Stimulated activated naive CD4-positive, alpha-beta T cell (primary cell): ENCODE results near the gene DGKD.

Experiments used
- DNase-seq, 6 experiments: peaks; one replicate each; lab custom pipeline; 2025; lab: John Stamatoyannopoulos, UW

Gene DGKD

DNA sequence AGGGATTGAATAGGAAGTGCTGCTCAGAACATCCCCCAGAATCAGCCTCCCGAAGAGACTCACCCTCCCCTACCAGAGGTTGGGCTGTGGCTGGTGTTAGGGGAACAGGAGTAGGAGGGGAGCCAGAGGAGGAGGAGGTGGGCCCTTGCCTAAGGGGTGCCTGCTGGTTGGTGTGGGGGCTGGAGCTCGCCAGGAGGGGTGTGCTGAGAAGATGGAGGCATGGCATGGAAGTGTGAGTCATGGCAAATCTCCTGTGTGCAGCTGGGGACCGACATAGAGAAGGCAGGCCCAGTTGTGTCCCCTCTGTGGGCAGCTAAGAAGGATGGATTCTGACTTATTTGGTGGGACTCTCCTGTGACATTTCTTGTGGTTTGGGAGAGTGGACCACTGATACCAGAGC, 73.7 kb downstream of the DGKD start:
- no peak for DNase-seq

DNA sequence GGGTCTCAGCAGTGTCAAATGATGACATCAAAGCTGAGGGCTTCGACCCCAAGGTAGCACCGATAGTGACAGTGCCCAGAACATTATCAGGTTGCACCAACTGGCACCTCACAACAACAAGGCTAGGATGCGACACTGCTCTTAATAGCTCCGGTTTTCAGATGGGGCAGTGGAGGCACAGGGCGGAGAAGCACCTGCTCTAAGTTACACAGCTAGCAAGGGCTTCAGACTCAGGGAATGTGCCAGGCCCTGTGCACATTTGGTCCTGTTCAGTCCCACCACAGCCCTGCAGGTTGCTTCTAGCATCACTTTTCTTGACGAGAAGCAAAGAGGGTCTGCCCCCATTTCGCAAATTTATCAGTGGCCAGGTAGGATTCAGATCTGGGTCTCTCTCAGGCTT, 74.1 kb downstream of the DGKD start:
- DNase-seq = no peak

DNA sequence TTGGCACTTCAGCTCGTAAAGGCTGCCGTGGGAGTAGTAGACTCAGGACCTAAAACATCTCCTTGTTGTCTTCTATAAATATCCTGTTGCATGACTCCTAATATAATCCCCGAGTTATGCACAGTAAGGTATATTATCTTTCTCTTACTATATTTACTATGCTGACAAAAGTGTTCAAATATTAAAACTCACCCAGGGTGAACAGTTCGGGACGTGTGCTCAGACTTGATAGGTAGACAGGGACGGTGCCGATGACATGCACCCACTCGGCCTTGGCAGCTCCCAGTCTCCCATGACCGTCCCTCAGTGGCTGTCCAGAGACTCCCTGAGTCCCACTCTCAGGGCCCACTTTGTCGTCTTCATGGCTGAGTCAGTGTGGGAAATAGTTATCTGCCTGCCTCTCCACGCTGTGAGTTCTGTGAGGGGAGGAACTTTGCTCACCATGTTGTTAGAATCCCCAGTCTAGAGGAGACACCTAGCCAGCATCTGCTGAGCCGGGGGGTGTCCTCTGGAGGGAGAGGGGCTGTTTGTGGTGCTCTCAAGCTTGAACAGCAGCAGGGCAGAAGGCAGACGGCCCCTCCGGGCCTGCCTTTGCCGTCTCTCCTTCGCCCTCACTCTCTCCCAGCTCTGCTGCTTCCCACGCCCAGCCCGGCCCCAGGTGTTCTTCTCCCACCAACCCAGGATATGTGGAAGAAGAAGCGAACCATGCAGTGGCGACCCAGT, 75.0 kb downstream of the DGKD start:
- no peak for DNase-seq

DNA sequence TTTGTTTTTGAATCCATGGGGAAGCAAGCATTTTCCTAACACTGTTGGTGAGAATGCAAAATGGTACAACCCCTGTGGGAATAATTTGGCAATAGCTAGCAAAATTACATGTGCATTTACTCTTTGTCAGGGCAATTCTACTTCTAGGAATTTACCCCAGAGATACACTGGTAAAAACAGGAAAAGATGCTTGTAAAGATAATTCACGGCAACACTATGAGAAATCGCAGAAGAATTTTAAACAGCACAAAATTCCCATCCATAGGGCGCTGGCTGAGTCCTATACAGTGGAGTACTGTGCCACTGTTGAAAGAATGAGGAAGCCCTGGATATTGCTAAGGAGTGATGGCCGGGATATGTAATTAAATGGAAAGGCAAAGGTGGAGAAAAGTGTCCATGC, 75.8 kb downstream of the DGKD start:
- DNase-seq = no peak

DNA sequence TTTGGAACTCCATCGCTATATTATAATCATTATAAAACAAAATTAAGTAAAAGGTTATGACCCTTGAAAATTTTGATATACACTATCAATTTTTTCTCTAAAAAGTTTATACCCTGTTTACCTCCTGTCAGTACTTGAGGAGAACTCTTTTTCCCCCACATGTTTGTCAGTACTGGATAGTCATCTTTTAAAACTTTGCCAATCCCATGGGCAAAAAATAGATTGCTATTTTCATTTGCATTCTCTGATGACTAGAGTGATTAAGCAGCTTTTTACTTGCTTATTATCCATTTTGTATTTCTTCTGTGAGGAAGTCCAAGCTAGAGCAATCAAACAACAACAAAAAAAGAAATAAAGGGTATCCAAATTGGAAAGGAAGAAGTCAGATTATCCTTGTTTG, 76.4 kb downstream of the DGKD start:
- DNase-seq = no peak

DNA sequence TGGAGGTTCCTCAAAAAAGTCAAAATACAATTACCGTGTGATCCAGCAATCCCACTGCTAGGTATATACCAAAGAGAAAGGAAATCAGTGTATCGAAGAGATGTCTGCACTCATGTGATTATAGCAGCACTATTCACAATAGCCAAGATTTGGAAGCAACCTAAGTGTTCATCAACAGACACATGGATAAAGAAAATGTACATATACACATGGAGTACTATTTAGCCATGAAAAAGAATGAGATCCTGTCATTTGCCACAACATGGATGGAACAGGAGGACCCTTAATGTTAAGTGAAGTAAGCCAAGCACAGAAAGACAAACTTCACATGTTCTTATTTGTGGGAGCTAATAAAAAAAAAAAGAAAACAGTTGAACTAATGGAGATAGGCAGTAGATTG, 78.7 kb downstream of the DGKD start:
- DNase-seq = no peak

DNA sequence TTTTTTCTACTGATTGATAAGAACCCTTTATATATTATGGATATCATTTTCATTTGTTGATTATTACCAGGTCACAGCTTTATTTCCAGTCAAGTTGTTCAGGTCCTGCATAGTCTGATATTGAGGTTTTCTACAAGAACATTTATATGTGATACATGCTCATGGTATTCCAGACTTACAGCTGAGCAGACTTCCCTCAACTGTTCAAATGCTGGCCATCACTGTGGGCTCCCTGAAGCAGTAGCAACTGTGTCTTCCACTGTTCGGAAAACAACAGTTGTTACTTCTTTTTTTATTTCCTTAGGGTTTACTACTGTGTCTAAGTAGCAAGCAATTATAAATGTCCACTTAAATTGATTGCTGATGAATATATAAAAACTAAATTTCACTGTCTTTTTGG, 79.5 kb downstream of the DGKD start:
- no peak for DNase-seq

DNA sequence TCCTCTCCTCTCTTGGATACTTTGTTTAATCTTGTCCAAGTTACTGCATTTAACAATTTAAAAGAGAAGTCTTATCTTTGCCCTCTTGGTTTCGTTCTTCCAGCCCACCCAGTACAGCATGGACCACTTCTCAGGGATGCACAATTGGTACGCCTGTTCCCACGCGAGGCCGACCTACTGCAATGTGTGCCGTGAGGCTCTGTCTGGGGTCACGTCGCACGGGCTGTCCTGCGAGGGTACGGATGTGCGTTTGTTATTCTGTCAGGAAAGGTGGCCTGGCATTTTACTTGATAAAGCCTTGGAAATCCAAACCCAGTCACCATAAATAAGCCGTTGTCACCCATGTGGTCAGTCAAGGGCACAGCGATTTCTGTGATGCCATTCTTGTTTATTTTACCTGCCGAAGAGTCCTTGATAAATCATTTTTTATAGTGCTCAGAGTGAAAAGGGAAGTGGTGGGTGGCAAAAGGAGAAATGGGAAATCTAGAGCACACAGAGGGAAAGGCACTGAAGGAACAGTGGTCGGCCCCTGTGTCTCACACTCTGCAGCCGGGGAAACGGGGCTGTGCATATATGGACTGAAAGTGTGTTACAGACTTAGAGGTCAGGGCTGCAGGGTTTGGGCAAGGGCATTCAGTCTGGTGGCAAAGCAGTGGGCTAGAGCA, 80.5 kb downstream of the DGKD start:
- no peak for DNase-seq

DNA sequence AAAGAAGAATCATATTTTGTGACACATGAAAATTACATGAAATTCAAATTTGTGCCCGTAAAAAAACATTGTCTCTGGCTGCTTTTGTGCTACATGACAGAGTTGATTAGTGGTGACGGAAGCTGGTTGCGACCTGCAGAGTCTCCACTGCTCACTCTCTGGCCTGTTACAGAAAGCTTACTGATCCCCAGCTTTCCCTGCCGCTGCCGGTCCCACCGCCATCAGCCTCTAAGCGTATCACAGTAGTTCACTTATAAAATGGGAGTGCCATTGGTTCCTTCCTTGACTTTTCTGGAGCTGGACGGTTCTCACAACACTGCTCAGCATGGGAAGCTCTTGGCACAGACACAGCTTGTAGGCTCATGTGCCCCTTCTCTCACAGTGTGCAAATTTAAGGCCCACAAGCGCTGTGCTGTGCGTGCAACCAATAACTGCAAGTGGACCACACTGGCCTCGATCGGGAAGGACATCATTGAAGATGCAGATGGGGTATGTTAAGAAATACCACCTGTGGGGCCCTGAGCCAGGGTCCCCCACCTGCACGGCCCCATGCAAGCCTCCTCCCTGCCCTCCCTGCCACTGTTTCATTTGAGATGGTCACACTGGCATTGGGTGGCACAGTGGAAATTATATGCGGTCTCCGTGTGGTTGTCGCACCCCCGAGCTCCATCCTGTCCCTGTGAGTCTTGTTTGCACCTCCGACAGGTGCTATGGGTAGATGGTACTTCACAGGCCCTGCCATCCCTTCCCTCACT, 81.3 kb downstream of the DGKD start:
- DNase-seq = no peak

DNA sequence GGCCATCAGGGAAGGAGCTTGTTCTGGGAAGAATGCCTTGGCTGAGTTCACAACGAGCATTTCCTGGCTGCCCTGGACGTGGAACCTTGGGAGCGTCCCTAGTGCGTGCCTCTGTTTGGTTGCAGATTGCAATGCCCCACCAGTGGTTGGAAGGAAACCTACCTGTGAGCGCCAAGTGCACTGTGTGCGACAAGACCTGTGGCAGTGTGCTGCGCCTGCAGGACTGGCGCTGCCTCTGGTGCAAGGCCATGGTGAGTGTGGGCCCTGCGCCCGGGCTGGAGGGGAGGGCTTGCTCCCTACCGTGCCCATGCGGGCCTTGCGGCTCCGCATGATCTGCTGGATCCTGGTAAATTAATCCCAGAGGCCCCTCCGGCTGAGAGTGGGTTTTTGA, 81.9 kb downstream of the DGKD start:
- DNase-seq = no peak

DNA sequence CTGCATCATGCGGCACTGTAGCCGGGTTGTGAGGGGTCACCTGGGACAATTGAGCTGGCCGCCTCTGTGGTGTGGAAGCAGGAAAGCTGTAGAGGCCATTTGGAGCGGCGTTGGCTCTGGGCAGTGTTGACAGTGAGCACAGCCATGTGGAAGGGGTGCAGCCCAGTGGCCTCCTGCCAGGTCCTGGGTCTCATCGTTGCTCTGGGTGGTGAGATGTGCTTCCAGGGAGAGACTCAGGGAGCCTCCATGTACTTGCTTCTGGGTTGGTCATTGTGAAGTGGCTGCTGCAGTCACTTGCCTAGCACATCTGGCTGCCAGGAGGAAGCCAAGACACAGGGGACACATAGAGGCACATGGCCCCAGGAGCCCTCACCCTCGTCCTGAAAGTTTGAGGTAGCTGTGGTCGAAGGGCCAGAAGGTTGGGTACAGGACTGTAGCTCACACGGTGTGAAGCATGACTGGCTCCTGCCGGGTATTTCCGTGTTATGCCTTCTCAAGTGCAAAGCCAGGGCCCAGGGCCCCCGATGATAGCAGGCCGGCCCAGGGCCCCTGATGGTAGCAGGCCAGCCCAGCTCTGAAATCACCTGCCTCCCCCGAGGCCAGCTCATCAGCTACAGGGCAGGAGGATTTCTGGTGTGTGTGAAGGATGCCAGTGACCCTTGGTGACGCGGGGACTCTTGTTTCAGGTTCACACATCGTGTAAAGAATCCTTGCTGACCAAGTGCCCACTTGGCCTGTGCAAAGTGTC, 82.6 kb downstream of the DGKD start:
- no peak for DNase-seq

DNA sequence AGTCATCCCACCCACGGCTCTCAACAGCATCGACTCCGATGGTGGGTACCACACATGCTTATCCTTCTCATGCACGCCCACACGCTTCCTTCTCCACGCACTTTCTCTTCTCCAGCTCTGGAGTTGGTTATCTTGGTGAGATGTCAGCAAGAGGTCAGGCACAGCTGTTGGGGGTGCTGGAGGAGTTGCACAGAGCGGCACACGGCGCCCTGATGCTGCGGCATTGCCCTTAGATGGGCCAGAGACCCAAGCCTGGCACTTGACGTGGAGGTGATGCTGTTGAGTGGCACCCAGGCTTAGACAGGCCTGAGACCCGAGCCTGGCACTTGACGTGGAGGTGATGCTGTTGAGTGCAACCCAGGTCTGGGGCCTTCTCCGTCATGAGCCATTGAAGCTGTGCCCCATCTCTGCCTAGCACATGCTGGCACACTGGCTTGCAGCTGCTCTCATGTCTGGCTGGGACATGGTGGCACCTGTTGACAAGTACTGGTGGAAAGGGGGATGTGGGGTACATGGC, 83.2 kb downstream of the DGKD start:
- DNase-seq = no peak

DNA sequence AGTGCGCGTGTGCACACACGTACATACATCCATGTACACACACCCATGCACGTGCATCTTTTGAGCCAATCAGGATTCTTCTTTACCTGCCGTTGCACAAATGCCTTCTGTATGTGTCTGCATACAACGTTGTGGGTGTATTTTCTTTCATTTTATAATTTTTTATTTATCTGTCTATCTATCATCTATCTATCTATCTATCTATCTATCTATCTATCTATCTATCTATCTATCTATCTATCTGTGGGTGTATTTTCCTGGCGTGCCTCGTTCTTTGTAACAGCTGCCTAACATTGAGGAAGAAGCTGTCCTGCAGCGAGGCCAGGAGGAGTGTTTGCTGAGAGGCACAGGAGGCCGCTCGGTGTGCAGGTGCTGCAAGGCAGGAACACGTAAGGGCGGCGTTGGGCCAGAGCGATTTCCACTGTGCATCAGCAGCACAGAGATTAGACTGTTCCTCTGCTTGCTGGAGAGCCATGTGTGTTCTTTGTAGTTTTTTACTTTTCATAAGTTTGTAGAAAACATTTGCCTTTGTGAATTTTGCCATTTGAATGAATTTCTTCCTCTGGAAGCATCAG, 84.4 kb downstream of the DGKD start:
- DNase-seq = no peak

DNA sequence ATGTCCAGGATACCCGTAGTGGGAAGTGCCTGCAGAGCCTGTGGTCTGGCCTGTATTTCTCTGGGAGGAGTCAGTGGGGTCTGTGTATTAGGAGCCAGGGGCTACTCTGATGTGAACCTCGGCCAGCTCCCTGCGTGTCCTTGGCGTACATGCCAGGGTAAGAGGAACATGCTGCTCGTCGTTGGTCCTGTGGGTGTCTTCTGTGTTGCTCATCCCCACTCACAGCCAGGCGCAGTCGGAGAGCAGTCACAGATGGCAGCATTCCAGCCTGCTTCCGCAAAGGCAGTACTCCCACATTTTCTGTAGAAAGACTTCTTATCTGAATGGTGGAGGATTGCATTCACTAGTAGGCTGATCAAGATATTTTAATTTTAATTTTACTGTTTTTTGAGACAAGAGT, 84.9 kb downstream of the DGKD start:
- no peak for DNase-seq

DNA sequence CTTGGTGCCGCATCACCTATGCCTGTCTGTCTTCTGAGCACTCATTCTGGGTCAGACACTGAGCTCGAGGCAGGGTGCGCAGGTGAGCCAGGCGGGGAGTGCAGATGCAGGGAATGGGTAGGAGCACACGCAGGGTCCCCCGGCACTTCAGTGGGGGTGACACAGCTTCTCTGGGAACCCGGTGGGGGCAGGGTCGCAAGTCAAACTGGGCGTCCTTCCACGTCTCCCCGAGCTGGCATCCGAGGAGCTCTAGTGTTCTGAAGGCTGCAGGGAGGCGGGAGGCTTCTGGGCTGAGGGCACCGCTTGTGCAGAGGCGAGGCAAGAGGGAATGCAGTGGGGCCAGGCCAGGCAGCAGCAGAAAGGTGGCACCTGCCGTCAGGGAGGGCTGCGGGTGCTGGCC, 86.0 kb downstream of the DGKD start:
- DNase-seq = no peak

DNA sequence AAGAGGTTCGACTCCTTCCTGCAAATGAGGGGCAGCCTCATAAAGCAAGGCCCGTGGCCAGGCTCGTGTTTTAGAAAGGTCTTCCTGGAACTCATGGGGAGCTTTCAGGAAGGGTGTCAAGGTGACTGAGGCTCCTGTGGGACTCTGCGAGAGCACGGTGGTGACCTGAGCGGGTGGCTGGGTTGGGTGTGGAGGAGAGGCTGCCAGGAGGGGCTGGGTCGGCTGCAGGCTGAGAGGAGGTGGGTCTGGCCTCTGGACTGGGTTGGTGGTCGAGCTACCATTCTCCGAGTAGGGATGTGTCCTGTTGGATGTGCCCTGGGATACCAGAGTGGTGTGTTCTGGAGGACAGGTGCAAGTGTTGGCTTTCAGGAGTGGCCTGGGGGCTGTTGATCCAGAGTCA, 86.4 kb downstream of the DGKD start:
- no peak for DNase-seq

DNA sequence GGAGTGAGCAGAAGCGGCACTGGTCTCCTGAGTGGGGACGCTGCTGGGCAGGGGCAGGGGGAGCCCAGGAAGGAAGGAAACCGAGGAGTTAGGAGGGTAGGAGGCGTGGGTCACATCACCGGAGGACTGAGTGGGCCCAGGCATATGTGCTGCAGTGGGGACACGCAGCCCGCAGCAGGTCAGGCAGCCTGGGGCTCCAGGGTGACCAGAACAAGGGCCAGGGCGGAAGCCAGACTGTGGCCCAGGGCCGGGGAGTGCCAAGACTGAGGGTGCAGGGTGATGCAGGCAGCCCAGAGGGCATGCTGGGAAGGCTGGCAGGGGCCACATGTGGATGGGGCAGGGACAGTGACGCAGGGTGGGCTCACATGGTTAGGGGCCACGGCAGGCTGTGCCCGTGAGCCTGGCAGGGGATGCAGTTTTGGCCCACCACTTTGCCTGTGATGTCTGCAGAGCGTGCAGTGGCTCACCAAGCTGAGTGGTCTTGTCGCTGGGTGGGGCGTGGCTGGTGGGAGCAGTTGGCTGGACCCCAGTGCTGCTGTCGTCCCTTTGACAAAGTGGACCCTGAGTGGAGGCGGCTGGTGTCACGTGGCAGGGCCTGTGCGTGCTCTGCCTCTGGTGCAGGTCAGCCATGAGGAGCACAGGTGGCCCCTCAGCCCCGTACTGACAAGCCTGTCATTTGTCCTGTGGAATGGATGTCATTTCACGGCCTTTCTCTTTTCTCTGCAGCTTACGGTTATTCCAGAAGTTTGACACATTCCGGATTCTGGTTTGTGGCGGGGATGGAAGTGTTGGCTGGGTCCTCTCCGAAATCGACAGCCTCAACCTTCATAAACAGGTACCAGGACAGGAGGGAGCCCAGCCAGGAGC, 87.1 kb downstream of the DGKD start:
- no peak for DNase-seq

DNA sequence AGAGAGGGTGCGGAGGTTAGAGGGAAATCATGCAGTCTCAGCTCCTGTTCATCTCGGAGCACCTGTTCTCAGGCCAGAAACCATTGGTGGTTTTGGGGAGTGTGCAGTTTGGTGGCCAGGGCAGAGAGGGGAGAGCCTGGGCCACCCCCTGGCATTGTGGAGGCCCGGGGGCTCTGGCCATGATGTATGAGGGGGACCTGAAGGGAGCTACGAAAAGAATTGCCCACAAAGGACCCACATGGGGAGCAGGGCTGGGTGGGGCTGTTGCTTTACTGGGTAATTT, 87.7 kb downstream of the DGKD start:
- DNase-seq = no peak

DNA sequence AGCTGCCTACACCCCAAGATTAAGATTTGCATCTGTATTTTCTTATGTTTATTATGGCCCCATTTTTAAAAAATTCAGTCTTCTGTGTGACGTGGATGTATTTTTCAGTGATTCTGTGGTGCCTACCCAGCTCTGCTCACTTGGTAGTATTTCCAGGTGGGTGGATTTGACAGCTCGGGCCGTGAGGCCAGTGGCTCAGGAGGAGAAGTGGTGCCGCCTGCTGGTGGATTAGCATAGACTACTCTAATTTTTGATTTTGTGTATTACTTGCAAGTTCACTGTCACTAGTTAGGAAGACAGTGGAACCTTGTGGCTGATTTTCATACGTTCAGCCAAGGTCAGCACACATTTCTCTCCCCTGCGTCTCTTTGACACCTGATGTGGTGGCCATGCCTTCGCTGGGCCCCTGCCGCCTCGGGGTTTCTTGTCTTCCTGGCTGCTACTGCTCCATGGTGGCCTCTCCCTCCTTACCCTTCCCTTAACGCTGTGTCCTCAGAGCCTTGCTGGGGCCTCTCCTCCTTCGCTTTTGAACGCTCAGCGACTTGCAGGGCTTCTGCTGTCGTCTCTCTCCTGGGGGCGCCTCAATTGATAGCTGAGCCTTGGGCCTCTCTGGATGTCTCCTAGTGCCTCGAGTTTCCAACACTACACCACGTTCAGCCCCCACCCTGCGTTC, 89.4 kb downstream of the DGKD start:
- DNase-seq = peak; percentile 61 to 86 (median 75)

DNA sequence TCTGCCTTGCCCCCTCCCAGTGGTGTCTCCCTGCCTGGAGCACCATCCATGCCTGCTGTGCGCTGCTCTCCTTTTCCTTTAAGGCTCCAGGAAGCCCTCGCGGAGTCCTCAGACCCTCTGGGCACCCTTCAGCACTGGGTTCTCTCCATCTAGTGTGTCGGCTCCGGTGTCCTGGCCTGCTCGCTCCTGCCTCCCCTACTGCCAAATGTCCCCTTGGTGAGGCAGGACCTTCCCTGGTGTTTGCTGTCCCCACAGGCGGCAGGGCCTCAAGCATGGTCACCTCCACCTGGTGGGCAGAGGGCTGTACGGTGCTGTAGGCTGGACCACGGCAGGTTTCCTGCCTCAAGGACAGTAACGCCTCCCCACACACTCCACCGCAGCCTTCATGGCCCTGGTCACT, 90.2 kb downstream of the DGKD start:
- no peak for DNase-seq
